ENCODE measurements around the gene IFNAR1.
"Not testable (repeated sequence)": the region's sequence is repeated elsewhere in the genome, so short reads cannot be mapped to it uniquely, and the experiment has no call there.

IFNAR1 gene

GRCh38 chr21:33355996-33356395, 31.2 kb downstream of the IFNAR1 start:
- no peak for DNase-seq (ENCODE audit: extremely low read depth, low read depth)
- H3K4me3 ChIP-seq (replicated peaks; ENCODE audit: low read depth, low read length): no peak overlapping the region
- TF ChIP-seq CTCF (IDR thresholded peaks at IDR 0.05; ENCODE audit: low read depth, low read length, missing control alignments): no peak

GRCh38 chr21:33357177-33357576, 32.4 kb downstream of the IFNAR1 start:
- no peak for DNase-seq (ENCODE audit: extremely low read depth, low read depth)
- H3K4me3 ChIP-seq (replicated peaks; ENCODE audit: low read depth, low read length): no peak overlapping the region
- TF ChIP-seq CTCF (IDR thresholded peaks at IDR 0.05; ENCODE audit: low read depth, low read length, missing control alignments): no peak

- TF ChIP-seq CTCF (IDR thresholded peaks at IDR 0.05; ENCODE audit: low read depth, low read length, missing control alignments): no peak
- no peak for DNase-seq (ENCODE audit: extremely low read depth, low read depth)
- no peak overlapping the region for H3K4me3 ChIP-seq (replicated peaks; ENCODE audit: low read depth, low read length)
These were observed 34.7 kb downstream of the IFNAR1 start for GRCh38 chr21:33359446-33359845.

GRCh38 chr21:33360281-33360680, 35.5 kb downstream of the IFNAR1 start:
- H3K4me3 ChIP-seq (replicated peaks; ENCODE audit: low read depth, low read length): no peak overlapping the region
- no peak for TF ChIP-seq CTCF (IDR thresholded peaks at IDR 0.05; ENCODE audit: low read depth, low read length, missing control alignments)
- DNase-seq (ENCODE audit: extremely low read depth, low read depth): peak; percentile 48

- peak; percentile 83 for DNase-seq (ENCODE audit: extremely low read depth, low read depth)
- TF ChIP-seq CTCF (IDR thresholded peaks at IDR 0.05; ENCODE audit: low read depth, low read length, missing control alignments): peak; percentile 96
These were observed 36.3 kb downstream of the IFNAR1 start for GRCh38 chr21:33360881-33361602.

GRCh38 chr21:33362044-33362555, 37.3 kb downstream of the IFNAR1 start:
- no peak for TF ChIP-seq CTCF (IDR thresholded peaks at IDR 0.05; ENCODE audit: low read depth, low read length, missing control alignments)
- DNase-seq (ENCODE audit: extremely low read depth, low read depth): no peak
- H3K4me3 ChIP-seq (replicated peaks; ENCODE audit: low read depth, low read length): no peak overlapping the region

More at GRCh38 chr21:33360881-33361602, 36.3 kb downstream of the IFNAR1 start:
- H3K4me3 ChIP-seq (replicated peaks; ENCODE audit: low read depth, low read length): no peak overlapping the region

- not testable (repeated sequence) for DNase-seq (ENCODE audit: extremely low read depth, low read depth); H3K4me3 ChIP-seq (replicated peaks; ENCODE audit: low read depth, low read length)
These were observed 39.3 kb downstream of the IFNAR1 start for GRCh38 chr21:33363911-33364609.

All from HFF-Myc (cell line).